MM.1S (cell line): ENCODE results near the gene TP53TG5.

Experiments used
- DNase-seq: peaks from one replicate; pipeline ENCODE4 v3.0.0-alpha.2; 2015
- H2AFZ ChIP-seq: fragments of 300-600 bp; sonication (generic); 2 replicates; pipeline ENCODE4 v1.6.0; 2016; ENCODE audit warnings: antibody characterized with exemption, low read length
- H3F3A ChIP-seq: fragments of 300-600 bp; sonication (generic); 2 replicates; pipeline ENCODE4 v1.6.1; 2016; ENCODE audit warnings: mild to moderate bottlenecking, antibody characterized with exemption, low read length, moderate library complexity, mixed read lengths; ENCODE audit not compliant: insufficient read depth
- H3K27ac ChIP-seq: fragments of 300-600 bp; sonication (generic); 2 replicates; pipeline ENCODE4 v1.5.1; 2016; ENCODE audit warnings: mild to moderate bottlenecking, low read length
- H3K27me3 ChIP-seq: fragments of 300-600 bp; sonication (generic); replicated peaks from 2 replicates; pipeline ENCODE4 v1.6.0; 2016; ENCODE audit warnings: low read length; ENCODE audit not compliant: insufficient read depth
- H3K36me3 ChIP-seq: fragments of 300-600 bp; sonication (generic); replicated peaks from 2 replicates; pipeline ENCODE4 v1.6.1; 2016; ENCODE audit warnings: mild to moderate bottlenecking, low read length, mixed read lengths; ENCODE audit not compliant: insufficient read depth
- H3K4me1 ChIP-seq: fragments of 300-600 bp; sonication (generic); 2 replicates; pipeline ENCODE4 v1.6.1; 2016; ENCODE audit warnings: low read length, mixed read lengths
- H3K4me2 ChIP-seq: fragments of 300-600 bp; sonication (generic); 2 replicates; pipeline ENCODE4 v1.6.0; 2016; ENCODE audit warnings: low read depth, low read length
- H3K4me3 ChIP-seq: fragments of 300-600 bp; sonication (generic); 2 replicates; pipeline ENCODE4 v1.5.1; 2016; ENCODE audit warnings: low read length, mixed read lengths
- H3K79me2 ChIP-seq: fragments of 300-600 bp; sonication (generic); 2 replicates; pipeline ENCODE4 v1.6.1; 2016; ENCODE audit warnings: mixed run types, low read length, mixed read lengths
- H3K9ac ChIP-seq: fragments of 300-600 bp; sonication (generic); 2 replicates; pipeline ENCODE4 v1.6.1; 2016; ENCODE audit warnings: low read length, mixed read lengths
- H3K9me2 ChIP-seq: fragments of 300-600 bp; sonication (generic); replicated peaks from 2 replicates; pipeline ENCODE4 v1.6.1; 2016; ENCODE audit warnings: mild to moderate bottlenecking, low read length, mixed read lengths; ENCODE audit not compliant: insufficient read depth
- H3K9me3 ChIP-seq: fragments of 300-600 bp; sonication (generic); replicated peaks from 2 replicates; pipeline ENCODE4 v1.6.1; 2016; ENCODE audit warnings: mild to moderate bottlenecking, low read length, mixed read lengths; ENCODE audit not compliant: insufficient read depth
- H4K20me1 ChIP-seq: fragments of 300-600 bp; sonication (generic); 2 replicates; pipeline ENCODE4 v1.6.1; 2016; ENCODE audit warnings: mild to moderate bottlenecking, low read length, moderate library complexity, mixed read lengths; ENCODE audit not compliant: insufficient read depth
- EZH2 ChIP-seq: fragments of 300-600 bp; sonication (generic); optimal IDR thresholded peaks from 2 replicates; pipeline ENCODE3; 2017; ENCODE audit warnings: low read depth, mild to moderate bottlenecking, antibody characterized with exemption, low read length, mixed read lengths
- EZH2phosphoT487 ChIP-seq: fragments of 300-600 bp; sonication (generic); IDR thresholded peaks from 2 replicates; pipeline ENCODE4 v1.6.1; 2018; ENCODE audit warnings: antibody characterized with exemption, low read length
- TF ChIP-seq, protein P1 (sequence below): fragments of 300-600 bp; sonication (generic); IDR thresholded peaks from 2 replicates; pipeline ENCODE4 v1.5.1; 2016; ENCODE audit warnings: antibody characterized with exemption, low read length, mixed read lengths

The TP53TG5 gene

GRCh38 chr20:45378191-45378590, at the start of gene TP53TG5:
TSS of gene TP53TG5 (minus strand) at chr20:45378325. CDS start at chr20:45378236, 89 bp downstream.
- no peak within 1 kb of the TSS for H3K4me2 ChIP-seq
- no peak within 1 kb of the TSS for H2AFZ ChIP-seq
- H3K4me3 ChIP-seq = no peak within 1 kb of the TSS
- no peaks in the 10 kb centered on the region for H3K9me2 ChIP-seq
- no peaks in the 10 kb centered on the region for H3K79me2 ChIP-seq
- TF ChIP-seq EZH2 = no peak
- TF ChIP-seq, protein P1, sequence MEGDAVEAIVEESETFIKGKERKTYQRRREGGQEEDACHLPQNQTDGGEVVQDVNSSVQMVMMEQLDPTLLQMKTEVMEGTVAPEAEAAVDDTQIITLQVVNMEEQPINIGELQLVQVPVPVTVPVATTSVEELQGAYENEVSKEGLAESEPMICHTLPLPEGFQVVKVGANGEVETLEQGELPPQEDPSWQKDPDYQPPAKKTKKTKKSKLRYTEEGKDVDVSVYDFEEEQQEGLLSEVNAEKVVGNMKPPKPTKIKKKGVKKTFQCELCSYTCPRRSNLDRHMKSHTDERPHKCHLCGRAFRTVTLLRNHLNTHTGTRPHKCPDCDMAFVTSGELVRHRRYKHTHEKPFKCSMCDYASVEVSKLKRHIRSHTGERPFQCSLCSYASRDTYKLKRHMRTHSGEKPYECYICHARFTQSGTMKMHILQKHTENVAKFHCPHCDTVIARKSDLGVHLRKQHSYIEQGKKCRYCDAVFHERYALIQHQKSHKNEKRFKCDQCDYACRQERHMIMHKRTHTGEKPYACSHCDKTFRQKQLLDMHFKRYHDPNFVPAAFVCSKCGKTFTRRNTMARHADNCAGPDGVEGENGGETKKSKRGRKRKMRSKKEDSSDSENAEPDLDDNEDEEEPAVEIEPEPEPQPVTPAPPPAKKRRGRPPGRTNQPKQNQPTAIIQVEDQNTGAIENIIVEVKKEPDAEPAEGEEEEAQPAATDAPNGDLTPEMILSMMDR = no peak
- no peak for TF ChIP-seq EZH2phosphoT487
- H3K4me1 ChIP-seq = no peaks in the 10 kb centered on the region
- H3F3A ChIP-seq = no peaks in the 10 kb centered on the region
- DNase-seq = no peak
- no peaks in the 10 kb centered on the region for H3K9me3 ChIP-seq
- no peaks in the 10 kb centered on the region for H3K36me3 ChIP-seq
- H3K27me3 ChIP-seq = no peaks in the 10 kb centered on the region
- no peaks in the 10 kb centered on the region for H4K20me1 ChIP-seq
- H3K27ac ChIP-seq = no peak within 1 kb of the TSS
- H3K9ac ChIP-seq = no peak within 1 kb of the TSS

GRCh38 chr20:45427236-45428149, 49.4 kb upstream of the TP53TG5 start:
- TF ChIP-seq, protein P1 = no peak
- TF ChIP-seq EZH2phosphoT487 (no peak), EZH2 (no peak)
- Histone ChIP-seq H3K36me3 (no peaks in the 10 kb centered on the region), H3K9me3 (no peaks in the 10 kb centered on the region), H4K20me1 (no peaks in the 10 kb centered on the region), H3K9me2 (no peaks in the 10 kb centered on the region), H3K79me2 (no peaks in the 10 kb centered on the region), H3F3A (peaks cover 11% of the 10 kb centered on the region), H3K4me2 (no peak overlapping the region), H3K27ac (no peak overlapping the region), H3K4me3 (no peak overlapping the region), H3K4me1 (peaks cover 12% of the 10 kb centered on the region), H3K27me3 (no peaks in the 10 kb centered on the region), H2AFZ (no peak overlapping the region), H3K9ac (no peak overlapping the region)
- DNase-seq = no peak

- Histone ChIP-seq H3K9ac (no peak overlapping the region), H3K4me1 (peaks cover 2% of the 10 kb centered on the region), H3K36me3 (no peaks in the 10 kb centered on the region), H2AFZ (no peak overlapping the region), H3K9me3 (no peaks in the 10 kb centered on the region), H3K27me3 (no peaks in the 10 kb centered on the region), H4K20me1 (no peaks in the 10 kb centered on the region), H3F3A (0 out of 2 replicates have a peak, but pooled peaks cover 2% of the 10 kb centered on the region), H3K4me2 (no peak overlapping the region), H3K79me2 (no peaks in the 10 kb centered on the region), H3K4me3 (no peak overlapping the region), H3K9me2 (no peaks in the 10 kb centered on the region), H3K27ac (no peak overlapping the region)
- TF ChIP-seq EZH2phosphoT487 (no peak), EZH2 (no peak)
- TF ChIP-seq, protein P1 = no peak
- no peak for DNase-seq
These were observed 48.3 kb upstream of the TP53TG5 start for GRCh38 chr20:45426320-45427016.
